Body of pancreas (tissue), 4 donors: ENCODE measurements around the gene FAM107B.

Source experiments
- POLR2A ChIP-seq, 3 donors: fragments of 450-650 bp; IDR thresholded peaks; one replicate each; pipeline ENCODE4 v1.6.1; 2016; ENCODE audit warnings: antibody characterized with exemption in 3 of 3, mild to moderate bottlenecking in 2 of 3
- TF ChIP-seq, protein P1 (sequence below), 7 experiments: fragments of 450-650 bp in 4 of 7; fragments of 200-600 bp in 3 of 7; sonication (generic) in 3 of 7; IDR thresholded peaks; one replicate each; pipeline ENCODE4 v1.5.1; 2016 to 2019; ENCODE audit warnings: antibody characterized with exemption in 7 of 7

- TF ChIP-seq, protein P1, sequence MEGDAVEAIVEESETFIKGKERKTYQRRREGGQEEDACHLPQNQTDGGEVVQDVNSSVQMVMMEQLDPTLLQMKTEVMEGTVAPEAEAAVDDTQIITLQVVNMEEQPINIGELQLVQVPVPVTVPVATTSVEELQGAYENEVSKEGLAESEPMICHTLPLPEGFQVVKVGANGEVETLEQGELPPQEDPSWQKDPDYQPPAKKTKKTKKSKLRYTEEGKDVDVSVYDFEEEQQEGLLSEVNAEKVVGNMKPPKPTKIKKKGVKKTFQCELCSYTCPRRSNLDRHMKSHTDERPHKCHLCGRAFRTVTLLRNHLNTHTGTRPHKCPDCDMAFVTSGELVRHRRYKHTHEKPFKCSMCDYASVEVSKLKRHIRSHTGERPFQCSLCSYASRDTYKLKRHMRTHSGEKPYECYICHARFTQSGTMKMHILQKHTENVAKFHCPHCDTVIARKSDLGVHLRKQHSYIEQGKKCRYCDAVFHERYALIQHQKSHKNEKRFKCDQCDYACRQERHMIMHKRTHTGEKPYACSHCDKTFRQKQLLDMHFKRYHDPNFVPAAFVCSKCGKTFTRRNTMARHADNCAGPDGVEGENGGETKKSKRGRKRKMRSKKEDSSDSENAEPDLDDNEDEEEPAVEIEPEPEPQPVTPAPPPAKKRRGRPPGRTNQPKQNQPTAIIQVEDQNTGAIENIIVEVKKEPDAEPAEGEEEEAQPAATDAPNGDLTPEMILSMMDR (IDR thresholded peaks at IDR 0.05) = no peak
- no peak for TF ChIP-seq POLR2A (IDR thresholded peaks at IDR 0.05)
Measured at GRCh38 chr10:14691359-14691758, 83.3 kb downstream of the FAM107B start.
